GM18870 (cell line): Measurements from ENCODE around the gene AGBL4.

Experiments
- ATAC-seq: cut with Tn5 transposase; IDR thresholded peaks from one replicate; pipeline ENCODE4 v1.9.1; 2021; ENCODE audit warnings: moderate library complexity; ENCODE audit not compliant: unreplicated experiment

The AGBL4 gene

GRCh38 chr1:48619539-48619938 is 1404.2 kb downstream of the AGBL4 start:
- ATAC-seq = no peak

GRCh38 chr1:48617252-48617651 is 1406.5 kb downstream of the AGBL4 start:
- ATAC-seq = no peak

- no peak for ATAC-seq
Measured at GRCh38 chr1:48616710-48617109, 1407.0 kb downstream of the AGBL4 start.

GRCh38 chr1:48611841-48612240 is 1411.9 kb downstream of the AGBL4 start:
- no peak for ATAC-seq

- ATAC-seq = no peak
Measured at GRCh38 chr1:48610628-48611542, 1412.9 kb downstream of the AGBL4 start.

GRCh38 chr1:48608882-48609281 is 1414.9 kb downstream of the AGBL4 start:
- no peak for ATAC-seq

- no peak for ATAC-seq
Measured at GRCh38 chr1:48603222-48603621, 1420.5 kb downstream of the AGBL4 start.

- no peak for ATAC-seq
Measured at GRCh38 chr1:48602349-48602748, 1421.4 kb downstream of the AGBL4 start.

- ATAC-seq = no peak
Measured at GRCh38 chr1:48600182-48600581, 1423.6 kb downstream of the AGBL4 start.

- ATAC-seq = no peak
Measured at GRCh38 chr1:48597663-48598062, 1426.1 kb downstream of the AGBL4 start.

GRCh38 chr1:48596046-48596445 is 1427.7 kb downstream of the AGBL4 start:
- ATAC-seq = no peak

GRCh38 chr1:48595613-48596012 is 1428.1 kb downstream of the AGBL4 start:
- no peak for ATAC-seq

- ATAC-seq = no peak
Measured at GRCh38 chr1:48592330-48592729, 1431.4 kb downstream of the AGBL4 start.

- ATAC-seq = no peak
Measured at GRCh38 chr1:48591181-48591580, 1432.6 kb downstream of the AGBL4 start.

GRCh38 chr1:48588061-48588460 is 1435.7 kb downstream of the AGBL4 start:
- no peak for ATAC-seq

GRCh38 chr1:48582408-48582807 is 1441.3 kb downstream of the AGBL4 start:
- ATAC-seq = no peak

GRCh38 chr1:48581270-48581669 is 1442.5 kb downstream of the AGBL4 start:
- no peak for ATAC-seq

- no peak for ATAC-seq
Measured at GRCh38 chr1:48576565-48576964, 1447.2 kb downstream of the AGBL4 start.

- ATAC-seq = peak; percentile 70
Measured at GRCh38 chr1:48572646-48573258, 1451.0 kb downstream of the AGBL4 start.

GRCh38 chr1:48572134-48572533 is 1451.6 kb downstream of the AGBL4 start:
- no peak for ATAC-seq

GRCh38 chr1:48571303-48571987 is 1452.3 kb downstream of the AGBL4 start:
- ATAC-seq = no peak

GRCh38 chr1:48570568-48570967 is 1453.2 kb downstream of the AGBL4 start:
- ATAC-seq = no peak
